ENCODE measurements around the gene ELMOD3.
"Not testable (repeated sequence)": the region's sequence is repeated elsewhere in the genome, so short reads cannot be mapped to it uniquely, and the experiment has no call there.

Gene ELMOD3

GRCh38 chr2:85354286-85355072 is at the start of gene ELMOD3, which contains the start of gene RETSAT:
Gene ELMOD3 (plus strand): TSS chr2:85354769. CDS start chr2:85357199, 2,430 bp downstream.
Gene RETSAT (minus strand): TSS chr2:85354528. CDS start chr2:85354507, 21 bp downstream.
- peak; percentile 99 for DNase-seq (ENCODE audit: low read depth)

GRCh38 chr2:85307527-85307897 is 47.1 kb upstream of the ELMOD3 start:
- DNase-seq (ENCODE audit: low read depth): no peak

GRCh38 chr2:85308201-85308600 is 46.4 kb upstream of the ELMOD3 start:
- no peak for DNase-seq (ENCODE audit: low read depth)

- DNase-seq (ENCODE audit: low read depth): peak; percentile 37
Measured at GRCh38 chr2:85308896-85309555, 45.5 kb upstream of the ELMOD3 start.

GRCh38 chr2:85309699-85310321 is 44.8 kb upstream of the ELMOD3 start:
- no peak for DNase-seq (ENCODE audit: low read depth)

- no peak for DNase-seq (ENCODE audit: low read depth)
Measured at GRCh38 chr2:85310330-85310729, 44.2 kb upstream of the ELMOD3 start.

GRCh38 chr2:85312404-85312803 is 42.2 kb upstream of the ELMOD3 start:
- peak; percentile 91 for DNase-seq (ENCODE audit: low read depth)

- no peak for DNase-seq (ENCODE audit: low read depth)
Measured at GRCh38 chr2:85314884-85315242, 39.7 kb upstream of the ELMOD3 start.

- DNase-seq (ENCODE audit: low read depth): not testable (repeated sequence)
Measured at GRCh38 chr2:85315921-85316320, 38.6 kb upstream of the ELMOD3 start.

GRCh38 chr2:85318222-85319074 is 36.1 kb upstream of the ELMOD3 start:
- peak; percentile 80 for DNase-seq (ENCODE audit: low read depth)

- no peak for DNase-seq (ENCODE audit: low read depth)
Measured at GRCh38 chr2:85319796-85320195, 34.8 kb upstream of the ELMOD3 start.

GRCh38 chr2:85323351-85323987 is 31.1 kb upstream of the ELMOD3 start:
- no peak for DNase-seq (ENCODE audit: low read depth)

- not testable (repeated sequence) for DNase-seq (ENCODE audit: low read depth)
Measured at GRCh38 chr2:85323988-85324367, 30.6 kb upstream of the ELMOD3 start.

- DNase-seq (ENCODE audit: low read depth): peak; percentile 85
Measured at GRCh38 chr2:85324639-85325465, 29.7 kb upstream of the ELMOD3 start.

GRCh38 chr2:85325466-85325811 is 29.1 kb upstream of the ELMOD3 start:
- DNase-seq (ENCODE audit: low read depth): no peak

- peak; percentile 74 for DNase-seq (ENCODE audit: low read depth)
Measured at GRCh38 chr2:85326406-85327159, 28.0 kb upstream of the ELMOD3 start.

- DNase-seq (ENCODE audit: low read depth): peak; percentile 33
Measured at GRCh38 chr2:85327160-85327821, 27.3 kb upstream of the ELMOD3 start.

- peak; percentile 80 for DNase-seq (ENCODE audit: low read depth)
Measured at GRCh38 chr2:85327822-85328617, 26.5 kb upstream of the ELMOD3 start, which contains the start of gene TGOLN2. Gene TGOLN2 (minus strand): TSS chr2:85327989. CDS start chr2:85327962, 27 bp downstream.
